Raji (cell line): ENCODE results near the gene TRIM72.

Experiments
- POLR2A ChIP-seq: IDR thresholded peaks from 2 replicates; pipeline ENCODE4 v1.6.1; 2011; ENCODE audit warnings: low read depth, low read length, control low read depth; ENCODE audit not compliant: insufficient read depth

Gene TRIM72

GRCh38 chr16:31213877-31214707, at the start of gene TRIM72:
TSS of gene TRIM72 (plus strand) at chr16:31214119. CDS start at chr16:31214739, 620 bp downstream.
- no peak for TF ChIP-seq POLR2A

GRCh38 chr16:31167315-31167714, 46.6 kb upstream of the TRIM72 start:
- TF ChIP-seq POLR2A: no peak

- TF ChIP-seq POLR2A: no peak
Observed at GRCh38 chr16:31168848-31169247, 45.1 kb upstream of the TRIM72 start.

- TF ChIP-seq POLR2A: no peak
Observed at GRCh38 chr16:31177136-31177535, 36.8 kb upstream of the TRIM72 start.

- TF ChIP-seq POLR2A: no peak
Observed at GRCh38 chr16:31179219-31179746, 34.6 kb upstream of the TRIM72 start.

GRCh38 chr16:31179747-31180459, 34.0 kb upstream of the TRIM72 start, which contains the start of gene FUS:
TSS of gene FUS (plus strand) at chr16:31180139. CDS start at chr16:31180215, 76 bp downstream.
- TF ChIP-seq POLR2A: peak; percentile 100

GRCh38 chr16:31181102-31181830, 32.7 kb upstream of the TRIM72 start:
- no peak for TF ChIP-seq POLR2A

- TF ChIP-seq POLR2A: no peak
Observed at GRCh38 chr16:31182391-31182790, 31.5 kb upstream of the TRIM72 start.

- TF ChIP-seq POLR2A: no peak
Observed at GRCh38 chr16:31183432-31184428, 30.2 kb upstream of the TRIM72 start.

GRCh38 chr16:31184888-31185287, 29.0 kb upstream of the TRIM72 start:
- TF ChIP-seq POLR2A: no peak

GRCh38 chr16:31185339-31185738, 28.6 kb upstream of the TRIM72 start:
- no peak for TF ChIP-seq POLR2A

- TF ChIP-seq POLR2A: no peak
Observed at GRCh38 chr16:31186176-31186575, 27.7 kb upstream of the TRIM72 start.

- TF ChIP-seq POLR2A: no peak
Observed at GRCh38 chr16:31186930-31187807, 26.8 kb upstream of the TRIM72 start.
